ENCODE measurements around the gene PLEKHF1.
A peak's percentile ranks its signal among the peaks of the same experiment; 100 is the strongest.
"Not testable (repeated sequence)": the region's sequence is repeated elsewhere in the genome, so short reads cannot be mapped to it uniquely, and the experiment has no call there.

PLEKHF1 gene

DNA sequence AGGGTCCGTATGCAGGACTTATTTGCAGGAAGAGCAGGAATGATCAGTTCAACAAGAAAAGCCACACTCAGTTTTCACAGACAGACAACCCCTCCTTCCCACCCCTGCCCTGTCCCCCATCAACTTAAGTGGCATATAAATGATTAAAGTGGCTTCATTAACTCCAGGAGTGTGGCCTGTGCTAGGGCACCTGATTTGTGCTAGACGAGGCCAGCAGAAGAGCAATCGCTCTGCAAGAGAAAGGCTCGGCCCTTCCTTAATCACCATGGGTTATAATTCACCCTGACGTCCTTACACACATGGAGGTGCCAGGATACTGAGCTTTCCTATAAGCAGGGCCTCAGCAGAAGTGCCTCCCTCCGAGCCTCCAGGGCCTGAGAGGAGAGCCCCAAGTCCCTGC lies 35.2 kb downstream of the PLEKHF1 start:
- DNase-seq (ENCODE audit: low read depth) = no peak

DNA sequence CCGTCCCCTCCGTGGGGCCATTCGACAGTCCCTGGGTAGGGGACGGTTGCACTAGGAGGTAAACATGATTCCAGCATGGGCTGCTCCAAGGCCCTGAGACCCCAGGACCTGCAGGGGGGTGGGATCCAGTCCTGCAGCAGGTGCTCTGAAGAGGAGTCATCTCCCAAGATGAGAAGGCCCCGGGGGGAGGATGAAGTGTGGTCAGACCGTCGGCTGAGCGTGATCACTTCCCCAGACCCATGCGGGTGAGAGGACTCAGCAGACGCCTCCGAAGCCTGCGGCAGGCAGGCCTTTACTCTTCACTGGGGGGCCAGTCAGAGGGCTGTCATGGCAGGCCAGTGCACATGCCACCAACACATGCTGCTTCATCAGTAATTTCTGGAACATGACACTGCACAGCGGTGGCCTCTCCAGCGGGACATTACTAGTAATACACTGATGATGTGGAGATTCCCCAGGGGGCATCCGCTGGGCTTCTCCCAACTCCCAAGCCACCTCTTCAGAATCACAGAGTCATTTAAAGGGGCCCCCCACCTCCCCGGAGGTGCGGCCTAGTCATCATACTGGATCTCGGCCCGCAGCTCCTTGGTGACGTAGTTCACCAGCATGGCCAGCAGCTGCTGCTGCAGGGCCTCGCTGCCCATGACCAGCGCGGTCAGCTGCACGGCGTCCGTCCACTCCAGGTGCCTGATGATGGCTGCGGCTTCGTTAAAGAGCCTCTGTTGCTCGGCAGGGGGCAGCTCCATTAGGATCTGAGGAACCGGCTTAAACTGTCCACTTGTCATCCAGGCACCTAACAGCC lies 37.1 kb downstream of the PLEKHF1 start:
- no peak for DNase-seq (ENCODE audit: low read depth)

GRCh38 chr19:29702963-29703320 lies 37.7 kb downstream of the PLEKHF1 start:
- DNase-seq (ENCODE audit: low read depth) = no peak

GRCh38 chr19:29704562-29705558 lies 39.6 kb downstream of the PLEKHF1 start:
- no peak for DNase-seq (ENCODE audit: low read depth)

- DNase-seq (ENCODE audit: low read depth) = no peak
These were observed 40.4 kb downstream of the PLEKHF1 start for GRCh38 chr19:29705706-29706105.

- no peak for DNase-seq (ENCODE audit: low read depth)
These were observed 41.4 kb downstream of the PLEKHF1 start for GRCh38 chr19:29706635-29707034.

GRCh38 chr19:29708554-29709439 lies 43.5 kb downstream of the PLEKHF1 start:
- DNase-seq (ENCODE audit: low read depth) = no peak

DNA sequence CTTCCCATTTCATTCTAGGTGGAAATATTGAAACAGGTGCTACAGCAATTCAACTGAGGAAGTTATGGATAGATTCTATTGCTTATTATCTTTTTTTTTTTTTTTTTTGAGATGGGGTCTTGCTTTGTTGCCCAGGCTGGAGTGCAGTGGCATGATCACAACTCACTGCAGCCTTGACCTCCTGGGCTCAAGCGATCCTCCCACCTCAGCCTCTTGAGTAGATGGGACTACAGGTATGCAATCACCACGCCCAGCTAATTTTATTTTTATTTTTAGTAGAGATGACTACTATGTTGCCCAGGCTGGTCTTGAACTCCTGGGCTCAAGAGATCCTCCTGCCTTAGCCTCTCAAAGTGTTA lies 44.2 kb downstream of the PLEKHF1 start:
- DNase-seq (ENCODE audit: low read depth) = not testable (repeated sequence)

DNA sequence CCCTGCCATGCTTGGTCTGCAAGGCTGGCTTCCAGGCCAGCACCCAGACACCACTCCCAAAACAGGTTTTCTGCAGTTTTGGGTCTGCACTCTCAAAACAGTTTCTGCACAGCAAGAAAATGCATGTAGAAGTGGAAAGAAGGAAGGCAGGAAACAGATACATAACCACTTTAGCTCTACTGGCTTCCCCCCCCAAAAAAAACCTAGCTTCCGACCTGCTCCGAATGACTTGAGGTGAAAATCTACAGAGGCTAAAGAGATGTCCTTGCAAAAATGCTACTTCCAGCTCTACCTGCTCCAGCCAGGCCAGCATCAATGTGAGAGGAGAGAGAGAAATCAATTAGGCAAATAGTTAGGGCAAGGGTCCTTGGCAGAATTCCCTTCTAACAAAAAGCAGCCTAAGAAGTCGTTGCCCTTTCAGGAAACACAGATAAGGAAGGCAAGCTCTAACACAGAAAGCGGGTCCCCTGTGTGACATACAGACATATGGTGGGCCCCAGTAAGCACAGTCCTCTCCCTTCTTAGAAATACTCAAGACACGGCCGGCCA lies 46.4 kb downstream of the PLEKHF1 start:
- DNase-seq (ENCODE audit: low read depth) = no peak

DNA sequence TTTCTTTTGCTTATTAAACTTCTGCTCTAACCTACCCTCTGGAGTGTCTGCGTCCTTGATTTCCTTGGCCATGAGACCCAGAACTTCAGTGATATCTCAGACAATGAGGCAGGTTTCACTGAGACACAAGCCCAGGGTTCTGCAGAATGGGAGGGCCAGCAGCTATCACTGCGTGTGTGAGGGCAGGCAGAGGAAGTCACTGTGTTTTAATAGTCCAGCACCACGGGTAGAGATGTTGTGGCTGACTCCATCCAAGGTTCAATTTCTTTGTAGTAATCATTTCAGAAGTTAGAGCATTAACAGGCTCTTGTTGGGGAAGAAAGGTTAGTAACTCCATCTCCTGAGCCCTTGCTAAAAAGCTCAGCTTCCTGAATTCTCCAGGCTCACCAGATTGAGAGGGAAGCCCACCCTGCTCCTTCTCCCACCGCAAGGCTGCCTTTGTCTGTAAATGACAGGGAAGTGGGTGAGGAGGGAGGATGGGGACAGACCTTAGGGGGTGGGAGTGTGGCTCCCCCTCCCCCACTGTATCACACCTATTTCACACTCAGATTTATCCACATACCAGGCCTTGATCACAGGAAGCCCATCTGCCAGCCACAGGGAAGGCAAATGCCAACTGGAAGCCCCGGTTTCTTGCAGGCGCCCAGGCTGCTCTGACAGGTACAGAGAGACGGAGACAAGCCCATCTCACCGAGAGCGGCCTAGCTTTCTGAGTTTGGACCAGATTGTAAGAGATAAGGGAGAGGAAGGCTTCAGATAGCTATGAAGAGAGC lies 47.7 kb downstream of the PLEKHF1 start:
- DNase-seq (ENCODE audit: low read depth) = no peak

DNA sequence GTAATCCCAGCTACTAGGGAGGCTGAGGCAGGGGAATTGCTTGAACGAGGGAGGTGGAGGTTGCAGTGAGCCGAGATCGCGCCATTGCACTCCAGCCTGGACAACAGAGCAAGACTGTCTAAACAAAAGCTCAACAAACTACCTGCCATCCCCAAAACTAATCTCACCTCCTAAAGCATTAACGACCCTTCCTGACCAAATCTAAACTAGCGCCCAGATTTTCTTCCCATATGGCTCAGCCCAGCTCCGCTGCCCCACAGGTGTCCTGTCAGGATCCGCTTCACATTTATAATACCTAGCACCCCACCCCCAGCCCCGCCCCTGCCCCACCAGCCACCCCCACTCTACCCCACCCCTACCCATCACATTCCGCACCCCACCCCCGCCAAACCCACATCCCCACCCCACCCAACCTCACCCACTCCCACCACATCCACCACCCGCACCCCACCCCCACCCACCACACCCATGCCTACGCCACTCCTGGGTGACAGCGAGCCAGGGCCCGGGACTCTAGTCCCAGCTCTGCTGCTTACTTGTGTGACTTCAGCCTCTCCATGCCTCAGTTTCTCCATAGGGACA lies 49.2 kb downstream of the PLEKHF1 start:
- no peak for DNase-seq (ENCODE audit: low read depth)

DNA sequence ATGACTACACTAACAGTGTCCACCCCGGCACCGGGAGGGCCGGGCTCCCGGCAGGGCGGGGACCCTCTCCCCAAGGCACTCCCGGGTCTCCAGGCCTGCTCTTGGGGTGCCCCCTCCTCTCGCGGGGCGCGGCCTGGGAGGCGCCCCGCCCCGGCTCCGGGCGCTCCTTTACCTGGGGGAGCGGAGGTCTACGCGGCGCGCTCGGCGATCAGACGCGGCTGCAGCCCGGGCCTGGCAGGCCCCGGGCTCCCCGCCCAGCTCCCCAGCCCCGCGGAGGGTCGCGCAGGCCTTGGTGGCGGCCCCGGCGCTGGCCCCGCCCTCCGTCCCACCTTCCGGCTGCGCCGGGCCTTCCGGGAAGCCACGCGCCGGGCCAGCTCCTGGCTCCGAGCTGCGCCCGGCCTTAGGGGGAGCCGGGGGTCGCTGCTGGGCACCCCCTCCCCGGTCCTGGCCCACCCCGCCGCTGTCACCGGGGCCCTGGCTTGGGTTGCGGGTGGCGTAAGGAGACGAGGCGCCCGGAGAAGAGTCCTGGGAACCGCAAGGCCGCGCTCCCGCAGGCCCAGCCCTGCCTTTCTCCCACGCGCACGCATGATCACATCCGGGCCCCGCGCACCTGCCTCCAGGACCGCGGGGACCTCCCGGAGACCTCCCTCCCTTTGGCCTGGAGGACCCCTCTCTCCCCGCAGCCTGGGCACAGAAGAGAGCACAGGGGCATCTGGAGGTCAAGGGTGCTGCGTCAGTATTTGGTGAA lies 49.9 kb downstream of the PLEKHF1 start, which contains the start of gene C19orf12:
Gene C19orf12, minus strand, starts transcription at position 309 of the 748 bp plus-strand sequence. CDS start 6,848 bp downstream, outside the sequence.
- peak; percentile 33 for DNase-seq (ENCODE audit: low read depth)

GRCh38 chr19:29715701-29716581 lies 50.7 kb downstream of the PLEKHF1 start:
- DNase-seq (ENCODE audit: low read depth) = no peak

GRCh38 chr19:29717051-29717450 lies 51.8 kb downstream of the PLEKHF1 start:
- DNase-seq (ENCODE audit: low read depth) = no peak

DNA sequence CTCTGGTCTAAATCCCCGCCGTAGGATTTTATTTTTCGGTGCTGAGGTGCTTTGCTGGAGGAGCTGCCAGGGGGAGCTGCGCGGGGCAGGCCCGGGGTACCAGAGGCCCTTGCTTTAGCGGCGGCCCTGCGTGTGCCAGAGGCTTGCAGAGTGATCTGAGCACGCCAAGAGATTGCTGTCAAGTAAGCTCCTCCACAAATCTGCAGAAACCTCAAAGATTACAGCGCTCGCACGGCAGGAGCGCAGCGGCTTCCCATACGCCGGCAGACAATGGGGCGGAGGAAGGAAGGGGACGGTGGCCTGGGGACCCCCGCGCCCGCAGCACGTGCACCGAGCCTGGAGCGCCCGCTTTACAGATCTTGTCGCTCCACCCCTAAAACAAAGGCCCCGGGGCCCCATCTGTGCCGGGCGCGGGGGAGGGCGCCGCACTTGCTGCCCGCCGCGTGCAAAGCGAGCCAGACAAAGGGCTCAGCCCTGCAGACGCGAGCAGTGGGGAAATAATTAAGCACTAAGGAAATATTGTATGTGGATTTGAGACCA lies 58.9 kb downstream of the PLEKHF1 start:
- DNase-seq (ENCODE audit: low read depth) = peak; percentile 8

- DNase-seq (ENCODE audit: low read depth) = no peak
These were observed 59.5 kb downstream of the PLEKHF1 start for GRCh38 chr19:29724746-29725145.
